ENCODE results near the gene ZKSCAN3. TPM values are rescaled to one million over a fixed set of nuclear protein-coding genes. Genes with fewer than 3 reads are reported as not detected.

Gene ZKSCAN3
- total RNA-seq, 2 donors from 2014 or later: 4.9 to 6.1 TPM

GRCh38 chr6:28407401-28407800, 57.7 kb downstream of the ZKSCAN3 start:
- TF ChIP-seq CTCF (IDR thresholded peaks at IDR 0.05): no peak
- DNase-seq: no peak
- no peaks in the 10 kb centered on the region for H3K36me3 ChIP-seq

GRCh38 chr6:28408076-28408802, 58.5 kb downstream of the ZKSCAN3 start:
- DNase-seq: no peak
- Histone ChIP-seq H3K4me3 (no peak overlapping the region), H3K36me3 (no peaks in the 10 kb centered on the region), H3K27ac (no peak overlapping the region), H3K9me3 (no peaks in the 10 kb centered on the region), H3K27me3 (no peaks in the 10 kb centered on the region), H3K4me1 (no peaks in the 10 kb centered on the region), H3K9ac (ENCODE audit: low read depth in 2 of 2, low read length in 2 of 2) (no peak overlapping the region)
- intact Hi-C loops (cut with DNase I): no loop called here
- TF ChIP-seq CTCF (IDR thresholded peaks at IDR 0.05): no peak

More at GRCh38 chr6:28407401-28407800, 57.7 kb downstream of the ZKSCAN3 start:
- H3K27me3 ChIP-seq: no peaks in the 10 kb centered on the region
- intact Hi-C loops (cut with DNase I): no loop called here
- no peaks in the 10 kb centered on the region for H3K9me3 ChIP-seq
- H3K27ac ChIP-seq: no peak overlapping the region
- no peak overlapping the region for H3K4me3 ChIP-seq
- no peak overlapping the region for H3K9ac ChIP-seq (ENCODE audit: low read depth in 2 of 2, low read length in 2 of 2)
- H3K4me1 ChIP-seq: no peaks in the 10 kb centered on the region

- no peaks in the 10 kb centered on the region for H3K9me3 ChIP-seq
- H3K4me1 ChIP-seq: no peaks in the 10 kb centered on the region
- no peaks in the 10 kb centered on the region for H3K27me3 ChIP-seq
- H3K36me3 ChIP-seq: no peaks in the 10 kb centered on the region
- intact Hi-C loops (cut with DNase I): no loop called here
- H3K9ac ChIP-seq (ENCODE audit: low read depth in 2 of 2, low read length in 2 of 2): no peak overlapping the region
- H3K4me3 ChIP-seq: no peak overlapping the region
- no peak for TF ChIP-seq CTCF (IDR thresholded peaks at IDR 0.05)
- H3K27ac ChIP-seq: no peak overlapping the region
- DNase-seq: no peak
Observed at GRCh38 chr6:28410767-28411166, 61.0 kb downstream of the ZKSCAN3 start.

GRCh38 chr6:28413681-28414080, 63.9 kb downstream of the ZKSCAN3 start:
- no peaks in the 10 kb centered on the region for H3K9me3 ChIP-seq
- no peak overlapping the region for H3K9ac ChIP-seq (ENCODE audit: low read depth in 2 of 2, low read length in 2 of 2)
- intact Hi-C loops (cut with DNase I): no loop called here
- H3K4me3 ChIP-seq: no peak overlapping the region
- H3K27ac ChIP-seq: no peak overlapping the region
- no peaks in the 10 kb centered on the region for H3K27me3 ChIP-seq
- no peak for TF ChIP-seq CTCF (IDR thresholded peaks at IDR 0.05)
- no peak for DNase-seq
- H3K36me3 ChIP-seq: no peaks in the 10 kb centered on the region
- no peaks in the 10 kb centered on the region for H3K4me1 ChIP-seq

Other genes starting within 250 kb of the ZKSCAN3 start
- 1 to 10 TPM; 8.3 to 8.7 TPM for gene ZSCAN16, start 225.3 kb upstream of the ZKSCAN3 start, total RNA-seq
- gene ZKSCAN8, start 208.1 kb upstream of the ZKSCAN3 start, total RNA-seq: 10 to 100 TPM in 1 of 2 donors, 1 to 10 TPM in 1; 7.6 to 12.2 TPM
- 1 to 10 TPM; 8.9 to 9.8 TPM for gene ZSCAN9, start 124.7 kb upstream of the ZKSCAN3 start, total RNA-seq
- 1 to 10 TPM; 4.9 to 5.2 TPM for gene ZKSCAN4, start 97.7 kb upstream of the ZKSCAN3 start, total RNA-seq
- gene NKAPL, start 90.7 kb upstream of the ZKSCAN3 start, total RNA-seq: under 1 TPM; 0.25 to 0.29 TPM
- gene ZSCAN26, start 82.8 kb upstream of the ZKSCAN3 start, total RNA-seq: 1 to 10 TPM; 4.2 to 7.8 TPM
- 1 to 10 TPM; 1.0 to 2.0 TPM for gene PGBD1, start 68.4 kb upstream of the ZKSCAN3 start, total RNA-seq
- 1 to 10 TPM; 6.6 to 7.0 TPM for gene ZSCAN31, start 13.8 kb upstream of the ZKSCAN3 start, total RNA-seq
- 1 to 10 TPM; 4.5 to 4.9 TPM for gene ZSCAN12, start 49.8 kb downstream of the ZKSCAN3 start, total RNA-seq
- gene ZSCAN23, start 93.5 kb downstream of the ZKSCAN3 start, total RNA-seq: 1 to 10 TPM; 2.6 to 3.3 TPM
- not detected for gene GPX6, start 165.8 kb downstream of the ZKSCAN3 start, total RNA-seq
- under 1 TPM in 1 of 2 donors, not detected in 1; 0.17 TPM for gene GPX5, start 175.9 kb downstream of the ZKSCAN3 start, total RNA-seq